Measurements from ENCODE around the gene RUSC2. TPM values are rescaled to one million over a fixed set of nuclear protein-coding genes. Genes with fewer than 3 reads are reported as not detected.
"Not testable (repeated sequence)": the region's sequence is repeated elsewhere in the genome, so short reads cannot be mapped to it uniquely, and the experiment has no call there.

RUSC2 gene
- total RNA-seq, 4 donors from 2014 or later, result 48.0 to 91.2 (median 73.8) TPM

- H3K4me3 ChIP-seq, result no peak overlapping the region
- intact Hi-C loops (cut with DNase I), result loop anchor here (5.0 to 10.0 kb wide), 2 partner anchors 374 to 582 kb away; partner anchors contain the start of gene STOML2
- peaks cover 3 to 9% (median 6%) of the 10 kb centered on the region in 4 donors for H3K4me1 ChIP-seq
- no peaks in the 10 kb centered on the region for H3K27me3 ChIP-seq
- 82% methylated on average over 8 of the region's 8 CpGs for WGBS
- TF ChIP-seq CTCF (IDR thresholded peaks at IDR 0.05), result no peak
- no peak for TF ChIP-seq EP300 (IDR thresholded peaks at IDR 0.05)
- TF ChIP-seq POLR2AphosphoS5 (IDR thresholded peaks at IDR 0.05), result no peak
- no peak for TF ChIP-seq POLR2A (IDR thresholded peaks at IDR 0.05; ENCODE audit: low read depth)
- no peaks in the 10 kb centered on the region for H3K9me3 ChIP-seq
- H3K27ac ChIP-seq (replicated peaks in 1 of 4), result no peak overlapping the region
- DNase-seq (ENCODE audit: extremely low spot score), result peak; percentile 21
- no peaks in the 10 kb centered on the region for H3K36me3 ChIP-seq
Measured at GRCh38 chr9:35476596-35476995, 13.3 kb upstream of the RUSC2 start.

- TF ChIP-seq CTCF (IDR thresholded peaks at IDR 0.05), result peak; percentile 77 to 91 (median 90)
- TF ChIP-seq POLR2AphosphoS5 (IDR thresholded peaks at IDR 0.05), result peak in 1 of 2 donors; percentile 25
- 33% methylated on average over 4 of the region's 5 CpGs for WGBS
- not testable (repeated sequence) for H3K36me3 ChIP-seq; H3K4me3 ChIP-seq; H3K27ac ChIP-seq (replicated peaks in 1 of 4); H3K9me3 ChIP-seq; H3K27me3 ChIP-seq
- intact Hi-C loops (cut with DNase I), result loop anchor here (1.0 to 10.0 kb wide), 3 partner anchors 360 to 583 kb away; partner anchors contain the start of gene STOML2
- peaks cover 4 to 14% (median 6%) of the 10 kb centered on the region in 4 donors for H3K4me1 ChIP-seq
- DNase-seq (ENCODE audit: extremely low spot score), result peak; percentile 91
Measured at GRCh38 chr9:35477211-35477855, 12.6 kb upstream of the RUSC2 start.

- Histone ChIP-seq H3K27ac (replicated peaks in 1 of 4) (no peak overlapping the region), H3K4me3 (no peak overlapping the region), H3K27me3 (no peaks in the 10 kb centered on the region), H3K4me1 (peaks cover 4 to 14% (median 6%) of the 10 kb centered on the region in 4 donors), H3K36me3 (no peaks in the 10 kb centered on the region), H3K9me3 (no peaks in the 10 kb centered on the region)
- DNase-seq (ENCODE audit: extremely low spot score), result no peak
- 88% methylated on average over 1 of the region's 1 CpG for WGBS
- intact Hi-C loops (cut with DNase I), result loop anchor here (5.0 to 10.0 kb wide), 2 partner anchors 377 to 584 kb away; partner anchors contain the start of gene STOML2
- TF ChIP-seq POLR2A (IDR thresholded peaks at IDR 0.05; ENCODE audit: low read depth), result no peak
- TF ChIP-seq POLR2AphosphoS5 (IDR thresholded peaks at IDR 0.05), result no peak
Measured at GRCh38 chr9:35478871-35479270, 11.0 kb upstream of the RUSC2 start.

- no peak for DNase-seq (ENCODE audit: extremely low spot score)
- intact Hi-C loops (cut with DNase I), result loop anchor here (5.0 kb wide), 1 partner anchor 121 kb away; no protein-coding TSS in a partner anchor
- no peaks in the 10 kb centered on the region for H3K36me3 ChIP-seq
- H3K9me3 ChIP-seq, result no peaks in the 10 kb centered on the region
- H3K4me1 ChIP-seq, result peaks cover 4 to 14% (median 6%) of the 10 kb centered on the region in 4 donors
- 64% methylated on average over 4 of the region's 4 CpGs for WGBS
- no peak overlapping the region for H3K27ac ChIP-seq (replicated peaks in 1 of 4)
- no peak for TF ChIP-seq POLR2AphosphoS5 (IDR thresholded peaks at IDR 0.05)
- TF ChIP-seq CTCF (IDR thresholded peaks at IDR 0.05), result peak; percentile 72 to 88 (median 86)
- H3K27me3 ChIP-seq, result no peaks in the 10 kb centered on the region
- no peak overlapping the region for H3K4me3 ChIP-seq
Measured at GRCh38 chr9:35481347-35481975, 8.4 kb upstream of the RUSC2 start.

GRCh38 chr9:35482071-35482470 is 7.8 kb upstream of the RUSC2 start:
- Histone ChIP-seq H3K27me3 (no peaks in the 10 kb centered on the region), H3K9me3 (no peaks in the 10 kb centered on the region), H3K36me3 (no peaks in the 10 kb centered on the region), H3K27ac (replicated peaks in 1 of 4) (no peak overlapping the region), H3K4me3 (no peak overlapping the region), H3K4me1 (peaks cover 3 to 12% (median 4%) of the 10 kb centered on the region in 4 donors)
- no peak for DNase-seq (ENCODE audit: extremely low spot score)
- TF ChIP-seq POLR2A (IDR thresholded peaks at IDR 0.05; ENCODE audit: low read depth), result no peak
- intact Hi-C loops (cut with DNase I), result loop anchor here (5.0 kb wide), 1 partner anchor 120 kb away; no protein-coding TSS in a partner anchor
- WGBS, result 78% methylated on average over 3 of the region's 3 CpGs
